H1 (cell line): ENCODE measurements around the gene MORC1. TPM values are rescaled to one million over a fixed set of nuclear protein-coding genes. Genes with fewer than 3 reads are reported as not detected.

Experiments used
- CTCF ChIA-PET: fragments of 300-600 bp; sonication (Branson Sonifier 250); formaldehyde crosslinking; loops from one replicate; lab custom pipeline; 2021; ENCODE audit not compliant: partially characterized antibody; lab: Charles Lee
- POLR2A ChIA-PET: fragments of 300-600 bp; sonication (Branson Sonifier 250); formaldehyde crosslinking; loops from one replicate; lab custom pipeline; 2021; ENCODE audit warnings: inconsistent platforms; ENCODE audit not compliant: partially characterized antibody; lab: Charles Lee
- DNase-seq, 2 experiments: peaks; one replicate each; pipeline versions ENCODE4 v3.0.0 to v3.0.0-alpha.2; 2010 to 2022; ENCODE audit warnings: low spot score in 2 of 2, low read depth in 1 of 2, mixed read lengths in 1 of 2
- FAIRE-seq: peaks from 2 replicates; lab custom pipeline; 2011; peaks lifted over from hg19 to GRCh38; lab: Jason Lieb, UNC
- H2AFZ ChIP-seq: 2 replicates; pipeline ENCODE4 v1.8.1; 2012; ENCODE audit warnings: low read length, inconsistent platforms
- H2AK5ac ChIP-seq: 2 replicates; pipeline ENCODE4 v1.6.1; 2013; ENCODE audit warnings: low read depth, low read length
- H2BK120ac ChIP-seq: replicated peaks from 2 replicates; pipeline ENCODE3; 2013; ENCODE audit warnings: low read depth, low read length, inconsistent platforms
- H2BK12ac ChIP-seq: 2 replicates; pipeline ENCODE4 v1.6.1; 2013; ENCODE audit warnings: low read depth, low read length
- H2BK15ac ChIP-seq: 2 replicates; pipeline ENCODE4 v1.6.1; 2013; ENCODE audit warnings: low read length
- H2BK20ac ChIP-seq: 2 replicates; pipeline ENCODE4 v1.6.1; 2013; ENCODE audit warnings: low read length
- H2BK5ac ChIP-seq: 2 replicates; pipeline ENCODE4 v1.6.1; 2013; ENCODE audit warnings: low read depth, low read length
- H3K14ac ChIP-seq: 2 replicates; pipeline ENCODE4 v1.6.1; 2013; ENCODE audit warnings: inconsistent platforms; ENCODE audit not compliant: insufficient read length
- H3K18ac ChIP-seq: 2 replicates; pipeline ENCODE4 v1.6.1; 2013; ENCODE audit warnings: low read length; ENCODE audit errors: extremely low read depth
- H3K23ac ChIP-seq: 2 replicates; pipeline ENCODE4 v1.6.1; 2013; ENCODE audit warnings: inconsistent platforms; ENCODE audit not compliant: insufficient read length
- H3K23me2 ChIP-seq: 2 replicates; pipeline ENCODE4 v1.6.1; 2013; ENCODE audit warnings: low read depth, low read length
- H3K27ac ChIP-seq: 2 replicates; pipeline ENCODE4 v1.6.1; 2011; ENCODE audit warnings: low read depth, low read length, inconsistent platforms
- H3K27me3 ChIP-seq, 4 experiments: replicated peaks in 1 of 4; 1 replicate in 1 of 4; 2 replicates in 3 of 4; pipeline versions ENCODE4 v1.6.1 to v1.8.1; 2011 to 2013; ENCODE audit warnings: low read length in 3 of 4, mild to moderate bottlenecking in 3 of 4, inconsistent platforms in 2 of 4, mixed read lengths in 2 of 4, moderate library complexity in 1 of 4; ENCODE audit not compliant: control insufficient read depth in 3 of 4, insufficient read depth in 3 of 4; ENCODE audit errors: extremely low read depth in 1 of 4
- H3K36me3 ChIP-seq, 4 experiments: 2 replicates each; pipeline versions ENCODE4 v1.6.1 to v1.8.1; 2011 to 2013; ENCODE audit warnings: mild to moderate bottlenecking in 4 of 4, low read length in 3 of 4, moderate library complexity in 2 of 4, control low read depth in 1 of 4, inconsistent platforms in 1 of 4; ENCODE audit not compliant: insufficient read depth in 4 of 4, control insufficient read depth in 2 of 4
- H3K4ac ChIP-seq: replicated peaks from 2 replicates; pipeline ENCODE3; 2013; ENCODE audit warnings: low read length, low read depth, mixed read lengths, inconsistent platforms; ENCODE audit not compliant: insufficient read length
- H3K4me1 ChIP-seq, 4 experiments: replicated peaks in 1 of 4; 1 replicate in 1 of 4; 2 replicates in 3 of 4; pipeline versions ENCODE4 v1.6.1 to v1.8.1; 2011 to 2013; ENCODE audit warnings: low read length in 3 of 4, inconsistent platforms in 2 of 4, mixed read lengths in 1 of 4; ENCODE audit not compliant: insufficient read depth in 4 of 4, control insufficient read depth in 3 of 4
- H3K4me2 ChIP-seq, 2 experiments: 2 replicates each; pipeline versions ENCODE4 v1.6.1 to v1.8.1; 2011 to 2013; ENCODE audit warnings: low read depth in 2 of 2, low read length in 2 of 2, control low read depth in 1 of 2, inconsistent platforms in 1 of 2, mild to moderate bottlenecking in 1 of 2; ENCODE audit not compliant: insufficient read depth in 1 of 2
- H3K4me3 ChIP-seq, 4 experiments: fragments of 200-600, 300-600 bp in 1 of 4; sonication (generic), shearing (Covaris generic), sonication (Bioruptor Twin) in 1 of 4; 2 replicates each; pipeline versions ENCODE4 v1.5.1 to v1.8.1; 2011 to 2016; ENCODE audit warnings: low read length in 4 of 4, low read depth in 3 of 4, control low read depth in 2 of 4, inconsistent platforms in 2 of 4, mild to moderate bottlenecking in 2 of 4, mixed read lengths in 1 of 4, moderate library complexity in 1 of 4; ENCODE audit not compliant: insufficient read depth in 2 of 4; ENCODE audit errors: extremely low read depth in 1 of 4
- H3K56ac ChIP-seq: replicated peaks from 2 replicates; pipeline ENCODE3; 2013; ENCODE audit warnings: low read depth, mild to moderate bottlenecking, mixed read lengths, low read length, inconsistent platforms; ENCODE audit not compliant: insufficient read length
- H3K79me1 ChIP-seq: 2 replicates; pipeline ENCODE4 v1.6.1; 2013; ENCODE audit warnings: low read depth, low read length, control low read depth
- H3K79me2 ChIP-seq, 2 experiments: 2 replicates each; pipeline versions ENCODE4 v1.6.1 to v1.8.1; 2012 to 2013; ENCODE audit warnings: low read length in 2 of 2, mild to moderate bottlenecking in 2 of 2, inconsistent platforms in 1 of 2; ENCODE audit not compliant: insufficient read depth in 2 of 2, control insufficient read depth in 1 of 2
- H3K9ac ChIP-seq, 4 experiments: replicated peaks in 1 of 4; 1 replicate in 1 of 4; 2 replicates in 3 of 4; pipeline versions ENCODE4 v1.6.1 to v1.8.1; 2011 to 2013; ENCODE audit warnings: low read depth in 3 of 4, low read length in 3 of 4, control low read depth in 2 of 4, mild to moderate bottlenecking in 2 of 4, moderate library complexity in 2 of 4, inconsistent platforms in 1 of 4; ENCODE audit errors: extremely low read depth in 1 of 4
- H3K9me3 ChIP-seq, 2 experiments: 2 replicates each; pipeline versions ENCODE4 v1.6.1 to v1.8.1; 2012 to 2013; ENCODE audit warnings: mild to moderate bottlenecking in 2 of 2, moderate library complexity in 2 of 2, control low read depth in 1 of 2, inconsistent platforms in 1 of 2, low read depth in 1 of 2, low read length in 1 of 2, mixed read lengths in 1 of 2; ENCODE audit not compliant: insufficient read depth in 2 of 2
- H4K20me1 ChIP-seq, 2 experiments: replicated peaks in 1 of 2; 2 replicates each; pipeline versions ENCODE3 to v1.8.1; 2011 to 2013; ENCODE audit warnings: inconsistent platforms in 2 of 2, low read length in 2 of 2, mild to moderate bottlenecking in 1 of 2; ENCODE audit not compliant: insufficient read depth in 2 of 2, control insufficient read depth in 1 of 2
- H4K5ac ChIP-seq: 2 replicates; pipeline ENCODE4 v1.6.1; 2013; ENCODE audit warnings: low read length, low read depth, mixed read lengths, inconsistent platforms; ENCODE audit not compliant: insufficient read length
- H4K8ac ChIP-seq: 2 replicates; pipeline ENCODE4 v1.8.0; 2013; ENCODE audit warnings: mild to moderate bottlenecking, moderate library complexity, low read length, inconsistent platforms; ENCODE audit not compliant: insufficient read depth; ENCODE audit errors: extremely low read depth
- H4K91ac ChIP-seq: replicated peaks from 2 replicates; pipeline ENCODE3; 2013; ENCODE audit warnings: low read length, mixed read lengths, inconsistent platforms; ENCODE audit not compliant: insufficient read length
- BRCA1 ChIP-seq: IDR thresholded peaks from 2 replicates; pipeline ENCODE4 v1.6.1; 2012; ENCODE audit warnings: low read depth, low read length, improper control_type of control experiment
- CBX5 ChIP-seq: fragments of 300-800, 300-1000 bp; sonication (generic); IDR thresholded peaks from 2 replicates; pipeline ENCODE4 v1.7.1; 2016; ENCODE audit warnings: antibody characterized with exemption, low read length, low read depth
- CEBPB ChIP-seq: IDR thresholded peaks from 2 replicates; pipeline ENCODE4 v1.6.1; 2012; ENCODE audit warnings: low read depth, low read length
- CREB1 ChIP-seq: IDR thresholded peaks from 2 replicates; pipeline ENCODE4 v1.6.1; 2012; ENCODE audit warnings: inconsistent platforms
- HDAC2 ChIP-seq, 2 experiments: fragments of 300-600 bp in 1 of 2; sonication (generic) in 1 of 2; IDR thresholded peaks; 2 replicates each; pipeline ENCODE4 v1.6.1; 2011 to 2012; ENCODE audit warnings: low read depth in 2 of 2, low read length in 2 of 2, mild to moderate bottlenecking in 2 of 2, moderate library complexity in 2 of 2, borderline replicate concordance in 1 of 2, inconsistent platforms in 1 of 2
- HDAC6 ChIP-seq: IDR thresholded peaks from one replicate; pipeline ENCODE4 v1.7.1; 2012; ENCODE audit warnings: low read depth, mild to moderate bottlenecking, inconsistent platforms, low read length, moderate library complexity
- POU5F1 ChIP-seq: IDR thresholded peaks from 2 replicates; pipeline ENCODE4 v1.6.1; 2011; ENCODE audit warnings: low read depth, mild to moderate bottlenecking, low read length, moderate library complexity
- RBBP5 ChIP-seq: IDR thresholded peaks from 2 replicates; pipeline ENCODE4 v1.7.1; 2012; ENCODE audit warnings: low read depth, mild to moderate bottlenecking, inconsistent platforms, low read length, moderate library complexity, borderline replicate concordance
- RFX5 ChIP-seq: IDR thresholded peaks from 2 replicates; pipeline ENCODE4 v1.6.1; 2011; ENCODE audit warnings: low read depth, low read length, improper control_type of control experiment, borderline replicate concordance
- SAP30 ChIP-seq: fragments of 300-600 bp; sonication (generic); IDR thresholded peaks from 2 replicates; pipeline ENCODE4 v1.7.1; 2012; ENCODE audit warnings: low read length, moderate library complexity, mild to moderate bottlenecking, inconsistent platforms; ENCODE audit not compliant: insufficient read depth, insufficient replicate concordance
- SRF ChIP-seq: IDR thresholded peaks from 2 replicates; pipeline ENCODE4 v1.6.1; 2011; ENCODE audit warnings: mild to moderate bottlenecking, low read depth, low read length, moderate library complexity
- WGBS, 2 experiments: shearing (Covaris generic) in 1 of 2; methylation state at CpG; one replicate each; pipeline versions ENCODE4 v1.1.6 to v1.1.7; 2013 to 2015; ENCODE audit warnings: low lambda C conversion rate in 2 of 2, mixed read lengths in 2 of 2, inconsistent platforms in 1 of 2, low coverage in 1 of 2, missing lambda C conversion rate in 1 of 2; ENCODE audit not compliant: insufficient replicate concordance in 2 of 2, insufficient coverage in 1 of 2, insufficient read length in 1 of 2; ENCODE audit errors: extremely low coverage in 1 of 2, missing lambda C conversion rate in 1 of 2; 5-methylcytosine and 5-hydroxymethylcytosine counted together
- polyA plus RNA-seq, 7 experiments: library from polyadenylated mRNA; depleted of rRNA in 3 of 7; stranded (reverse) in 5 of 7; unstranded in 2 of 7; fragments of >200 nt in 5 of 7; fragments of 200-250 nt in 2 of 7; gene quantifications; 1 replicate in 5 of 7; 2 replicates in 1 of 7; 4 replicates in 1 of 7; pipeline versions ENCODE4 v1.2.1 to v1.2.3, GENCODE V29; 2011 to 2013; ENCODE audit warnings: missing spikeins in 2 of 7, mixed read lengths in 2 of 7
- total RNA-seq: library from RNA; stranded (reverse); fragmentation: NEBNext Ultra II Directional; extraction: Animal tissue kit (Norgen Biotek cat#: 25700); gene quantifications from 2 replicates; pipeline ENCODE4 v1.2.1, GENCODE V29; 2021

The MORC1 gene
- total and polyA plus RNA-seq, 2 of the 8 experiments (the other 6 are each of a cell fraction or from before 2014, with no cell fraction given): not detected

DNA sequence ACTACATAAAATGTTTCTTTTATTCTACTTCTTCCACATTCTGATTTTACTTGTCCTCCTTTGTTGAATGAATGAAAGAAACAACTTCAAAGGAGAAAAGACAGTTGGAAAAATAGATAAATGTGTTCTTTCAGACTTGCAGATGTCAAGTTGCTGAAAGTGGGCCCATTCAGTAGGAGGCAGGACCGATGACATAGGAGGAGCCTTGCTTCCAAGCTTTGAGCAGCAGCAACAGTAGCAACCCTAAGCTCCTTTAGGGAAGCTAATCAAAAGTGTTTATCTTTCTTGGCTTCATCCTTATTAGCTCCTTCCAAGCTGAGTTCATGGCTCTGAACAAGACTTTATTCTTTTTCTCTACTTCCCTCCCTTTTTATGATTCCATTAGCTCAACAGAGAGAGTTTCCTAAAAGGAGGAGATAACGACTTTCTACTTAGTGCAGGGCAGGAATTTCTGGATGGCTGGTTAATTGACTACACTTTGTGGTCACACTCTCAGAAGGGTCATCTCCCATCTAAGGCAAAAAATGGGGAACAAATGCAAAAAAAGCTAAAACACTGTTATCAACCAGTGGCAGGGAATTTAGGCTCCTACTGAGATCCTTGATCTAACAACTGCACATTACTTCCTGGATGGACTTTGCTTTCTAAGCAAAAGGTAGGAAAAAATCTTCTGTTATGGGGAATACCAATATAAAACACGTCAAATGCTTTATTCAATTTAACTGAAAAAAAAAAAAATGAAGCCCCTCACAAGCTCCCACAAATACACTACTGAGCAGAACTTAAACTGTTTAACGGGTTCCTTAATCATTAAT, 4.8 kb downstream of the MORC1 start:
- Histone ChIP-seq H2AK5ac (no peak overlapping the region), H2BK15ac (no peak overlapping the region), H3K56ac (no peak overlapping the region), H3K23me2 (no peaks in the 10 kb centered on the region), H4K20me1 (no peaks in the 10 kb centered on the region), H2BK120ac (no peak overlapping the region), H3K79me2 (no peaks in the 10 kb centered on the region), H2AFZ (no peak overlapping the region), H3K14ac (no peak overlapping the region), H2BK20ac (no peak overlapping the region), H4K91ac (no peak overlapping the region), H3K4me1 (no peaks in the 10 kb centered on the region), H3K18ac (no peak overlapping the region), H3K9ac (no peak overlapping the region), H3K79me1 (no peaks in the 10 kb centered on the region), H3K9me3 (no peaks in the 10 kb centered on the region), H4K8ac (no peak overlapping the region), H3K4ac (no peak overlapping the region), H3K27ac (no peak overlapping the region), H3K4me2 (no peak overlapping the region), H3K23ac (no peak overlapping the region), H3K4me3 (no peak overlapping the region), H2BK12ac (no peak overlapping the region), H4K5ac (no peak overlapping the region), H3K36me3 (no peaks in the 10 kb centered on the region), H3K27me3 (no peaks in the 10 kb centered on the region), H2BK5ac (no peak overlapping the region)
- ChIA-PET POLR2A (no interaction called here), CTCF (interaction anchor here (2.5 kb wide), 1 partner anchor 15 kb away, joined by 9 read pairs; no protein-coding TSS in a partner anchor)
- FAIRE-seq (no peak), DNase-seq (no peak)
- TF ChIP-seq CREB1 (no peak), SRF (no peak), CEBPB (no peak), CBX5 (no peak), HDAC2 (IDR thresholded peaks at IDR 0.05; ENCODE audit: borderline replicate concordance in 1 of 2, low read depth in 2 of 2, low read length in 2 of 2) (no peak), HDAC6 (no peak), BRCA1 (no peak), RFX5 (no peak), RBBP5 (no peak), POU5F1 (no peak), SAP30 (no peak)
- WGBS, 2 experiments: 91% methylated on average over 4 of the region's 4 CpGs; no CpG with 5 or more reads in 1 of the 2 experiments
